OCI-M1 (cell line): ENCODE results near the gene GHR.
A peak's percentile ranks its signal among the peaks of the same experiment; 100 is the strongest.
"Not testable (repeated sequence)": the region's sequence is repeated elsewhere in the genome, so short reads cannot be mapped to it uniquely, and the experiment has no call there.

Experiments
- DNase-seq: peaks from one replicate; lab custom pipeline; 2025; lab: John Stamatoyannopoulos, UW

GHR gene

GRCh38 chr5:42645138-42645537 is 221.9 kb downstream of the GHR start:
- DNase-seq: no peak

DNA sequence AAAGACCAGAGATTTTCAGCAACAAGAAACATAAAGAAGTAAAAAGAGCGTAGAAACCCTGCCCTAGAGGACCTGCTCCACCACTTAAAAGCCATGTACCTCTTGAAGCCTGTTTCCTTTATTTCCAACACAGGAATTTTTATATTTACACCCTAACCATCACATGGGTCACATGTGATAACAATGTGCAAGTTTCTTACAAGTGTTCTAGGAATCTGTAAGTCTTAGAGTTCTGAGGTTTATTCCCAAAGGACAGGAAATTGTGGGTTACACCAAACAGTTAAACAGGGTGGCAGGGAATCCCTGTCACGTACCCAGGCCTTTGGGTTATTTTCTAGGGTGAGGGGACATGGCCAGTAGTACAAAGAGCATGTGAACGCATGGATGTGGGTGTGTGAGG is 224.8 kb downstream of the GHR start:
- no peak for DNase-seq

DNA sequence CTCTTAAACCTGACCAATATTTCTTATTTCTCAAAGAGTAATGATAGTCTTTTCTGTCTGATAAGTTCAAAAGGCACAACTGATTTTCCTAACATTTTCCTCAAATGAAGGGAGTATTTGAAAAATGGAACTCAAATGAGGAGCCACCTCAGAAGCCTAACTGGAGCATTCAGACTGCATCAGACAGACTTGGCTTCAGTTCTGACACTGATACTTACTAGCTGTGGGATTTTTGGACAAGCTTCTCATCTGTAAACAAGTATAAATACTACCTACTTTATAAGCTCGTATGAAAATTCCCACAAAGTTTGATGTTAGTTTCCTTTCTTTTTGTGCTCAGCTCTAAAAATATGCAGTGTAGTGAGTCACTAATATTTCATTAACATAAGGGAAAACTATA is 225.7 kb downstream of the GHR start:
- no peak for DNase-seq

- no peak for DNase-seq
These were observed 226.8 kb downstream of the GHR start for GRCh38 chr5:42650084-42650483.

DNA sequence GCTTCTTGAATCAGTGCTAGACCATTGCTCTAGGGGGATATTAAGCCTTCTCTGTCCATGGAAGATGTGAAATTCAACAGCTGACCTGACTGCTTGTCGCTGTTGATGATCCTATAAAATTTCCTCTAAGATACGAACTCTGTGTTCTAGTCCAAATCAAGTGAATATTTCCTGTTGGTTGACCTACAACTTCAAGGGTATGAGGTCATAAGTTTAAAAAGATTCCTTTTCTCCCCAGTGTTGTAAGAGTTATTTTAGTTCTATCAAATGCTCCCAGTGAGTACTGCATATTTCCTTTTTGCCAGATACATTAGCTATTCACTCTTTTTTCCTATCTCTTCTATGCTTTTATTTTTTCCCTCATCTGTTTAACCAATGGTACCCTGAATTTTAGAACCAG is 230.5 kb downstream of the GHR start:
- no peak for DNase-seq

DNA sequence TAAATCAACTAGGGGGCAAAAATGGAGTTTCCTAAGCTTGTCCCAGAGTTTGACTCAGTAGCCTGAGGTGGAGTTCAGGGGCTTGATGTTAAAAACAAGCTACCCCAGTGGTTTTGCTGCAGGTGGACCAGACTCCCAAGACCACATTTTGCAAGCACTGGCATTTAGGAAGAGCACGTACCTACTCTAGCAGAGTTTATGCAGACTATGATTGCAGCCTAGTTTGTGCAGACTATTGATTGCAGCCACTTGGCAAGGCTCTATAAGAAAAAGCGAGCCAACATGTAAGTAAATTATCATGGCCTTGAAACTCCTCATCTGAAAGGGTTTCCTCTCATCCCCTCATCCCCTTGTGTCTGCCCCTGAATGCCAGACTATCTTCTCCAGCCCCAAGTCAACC is 231.4 kb downstream of the GHR start:
- no peak for DNase-seq

DNA sequence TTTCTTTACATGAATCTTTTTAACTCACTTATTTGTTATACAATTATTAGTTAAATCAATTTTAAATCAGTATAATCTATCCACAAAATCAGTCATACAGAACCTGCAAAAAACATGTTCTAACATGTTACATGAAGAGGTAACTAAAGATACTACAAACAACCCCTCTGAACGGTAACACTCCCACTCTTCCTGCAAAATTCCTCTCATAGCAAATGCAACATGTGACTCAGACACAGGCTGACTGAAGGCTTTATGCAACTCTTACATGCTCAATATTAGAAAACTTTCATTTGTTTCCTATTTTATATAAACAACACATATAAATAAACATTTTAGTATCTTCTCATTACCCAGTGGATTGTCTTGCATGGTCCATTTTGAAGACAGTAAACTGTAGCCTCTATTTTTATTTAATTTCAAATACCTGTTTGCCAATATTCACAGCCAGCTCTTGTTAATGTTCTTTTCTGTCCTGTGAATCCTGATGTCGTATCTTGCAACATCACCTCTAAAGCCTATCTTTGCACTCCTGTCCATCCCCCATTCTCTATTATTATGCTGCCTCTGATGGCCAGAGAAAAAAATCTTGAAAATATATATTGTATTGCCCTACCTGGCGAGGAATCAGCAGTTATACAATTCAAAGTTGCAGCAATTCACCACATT is 232.9 kb downstream of the GHR start:
- peak; percentile 30 for DNase-seq

GRCh38 chr5:42656651-42657015 is 233.4 kb downstream of the GHR start:
- DNase-seq: peak; percentile 66

GRCh38 chr5:42659869-42660268 is 236.6 kb downstream of the GHR start:
- not testable (repeated sequence) for DNase-seq

- DNase-seq: no peak
These were observed 242.6 kb downstream of the GHR start for GRCh38 chr5:42665857-42666256.

- no peak for DNase-seq
These were observed 243.6 kb downstream of the GHR start for GRCh38 chr5:42666869-42667268.

DNA sequence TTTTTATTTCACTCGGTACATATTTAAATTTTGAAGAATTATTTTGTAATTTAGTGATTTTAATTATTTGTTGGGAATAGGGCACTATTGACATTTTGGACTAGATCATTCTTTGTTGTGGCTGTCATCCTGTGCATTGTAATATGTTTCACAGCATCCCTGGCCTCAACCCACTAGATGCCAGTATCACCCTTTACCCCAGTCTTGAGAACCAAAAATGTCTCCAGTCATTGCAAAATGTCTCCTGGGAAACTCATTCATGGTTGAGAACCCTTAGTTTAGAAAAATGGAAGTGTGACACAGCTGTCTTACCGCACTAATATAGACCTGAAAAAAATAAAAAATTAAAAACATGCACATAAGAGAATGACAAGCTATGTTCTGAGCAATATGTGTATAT is 245.0 kb downstream of the GHR start:
- peak; percentile 7 for DNase-seq

- no peak for DNase-seq
These were observed 249.7 kb downstream of the GHR start for GRCh38 chr5:42672925-42673324.

DNA sequence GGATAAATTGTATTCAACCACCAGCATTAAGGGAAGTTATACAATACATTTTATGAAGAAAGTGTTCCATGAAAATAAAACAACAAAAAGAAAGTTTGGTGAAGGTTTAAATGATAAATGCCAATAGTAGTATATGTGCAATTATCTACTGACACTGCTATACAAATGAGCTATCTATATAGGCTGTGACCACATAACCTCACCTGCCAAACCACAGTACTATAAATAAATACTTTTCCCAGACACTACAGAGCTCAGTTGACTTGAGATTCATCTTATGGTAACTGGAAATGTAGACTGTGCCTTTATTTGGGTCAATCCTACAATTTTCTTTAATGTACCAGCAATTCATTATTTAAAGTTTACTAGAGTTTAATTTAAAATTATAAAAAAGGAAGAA is 252.4 kb downstream of the GHR start:
- DNase-seq: no peak

GRCh38 chr5:42676362-42676761 is 253.1 kb downstream of the GHR start:
- peak; percentile 15 for DNase-seq

- DNase-seq: no peak
These were observed 254.1 kb downstream of the GHR start for GRCh38 chr5:42677156-42677842.

GRCh38 chr5:42680046-42680445 is 256.8 kb downstream of the GHR start:
- no peak for DNase-seq

DNA sequence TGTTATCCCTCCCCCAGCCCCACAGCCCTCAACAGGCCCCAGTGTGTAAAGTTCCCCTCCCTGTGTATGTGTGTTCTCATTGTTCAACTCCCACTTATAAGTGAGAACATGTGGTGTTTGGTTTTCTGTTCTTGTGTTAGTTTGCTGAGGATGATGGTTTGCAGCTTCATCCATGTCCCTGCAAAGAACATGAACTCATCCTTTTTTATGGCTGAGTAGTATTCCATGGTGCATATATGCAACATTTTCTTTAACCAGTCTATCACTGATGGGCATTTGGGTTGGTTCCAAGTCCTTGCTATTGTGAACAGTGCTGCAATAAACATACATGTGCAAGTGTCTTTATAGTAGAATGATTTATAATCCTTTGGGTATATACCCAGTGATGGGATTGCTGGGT is 261.8 kb downstream of the GHR start:
- not testable (repeated sequence) for DNase-seq

GRCh38 chr5:42689391-42689790 is 266.2 kb downstream of the GHR start:
- no peak for DNase-seq

DNA sequence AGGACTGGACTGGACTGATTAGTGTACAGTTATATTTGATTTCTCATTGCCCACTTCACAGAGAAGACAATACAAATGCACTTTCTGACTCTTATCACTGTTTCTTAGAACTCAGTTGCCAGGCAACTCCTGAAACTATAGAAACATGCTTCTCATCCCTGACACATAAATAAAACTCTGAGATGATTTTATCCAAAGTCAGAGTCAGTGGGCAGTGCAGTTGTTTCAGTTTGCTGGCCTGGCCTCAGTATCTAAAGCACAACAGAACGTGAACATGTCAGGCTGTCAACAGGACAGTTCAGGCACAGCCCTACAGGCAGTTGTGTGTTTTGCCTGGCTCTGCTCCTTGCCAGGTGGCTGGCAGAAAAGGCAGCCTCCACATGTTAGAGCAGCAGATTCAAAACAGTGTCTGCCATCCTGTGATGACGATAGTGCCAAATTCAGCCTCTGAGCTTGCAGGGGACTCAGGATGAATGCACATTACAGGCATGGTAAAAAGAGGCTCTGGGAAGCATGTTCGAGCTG is 268.2 kb downstream of the GHR start:
- peak; percentile 77 for DNase-seq

DNA sequence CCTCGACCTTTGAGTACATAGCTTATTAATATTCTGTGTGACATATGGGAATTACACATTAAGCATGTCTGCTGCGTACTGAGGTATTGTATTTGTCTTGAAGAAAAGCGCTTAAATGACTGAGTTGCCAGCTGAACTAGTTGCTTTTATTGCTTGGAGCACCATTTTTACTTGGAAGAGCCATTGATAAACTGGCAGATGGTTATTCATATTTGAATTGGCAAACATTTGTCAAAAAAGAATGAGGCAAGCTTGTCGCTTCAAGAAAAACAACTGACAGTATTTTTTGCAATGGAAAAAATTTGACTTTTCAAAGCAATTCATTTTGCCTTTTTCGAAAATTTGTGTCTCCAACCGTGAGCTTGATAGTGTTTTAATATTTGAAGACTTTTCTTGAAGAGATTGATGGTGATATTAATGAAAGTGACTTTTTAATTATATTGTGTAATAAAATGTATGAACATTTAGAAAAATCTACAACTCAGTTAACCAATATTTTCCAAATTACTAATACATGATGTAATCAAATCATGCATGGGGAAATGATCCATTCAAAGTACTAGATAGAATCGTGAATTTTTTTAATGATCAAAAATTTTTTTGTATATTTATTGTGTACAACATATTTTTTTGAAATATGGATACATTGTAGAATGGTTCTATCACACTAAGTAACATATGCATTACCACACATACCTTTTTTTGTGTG is 278.3 kb downstream of the GHR start:
- DNase-seq: no peak

DNA sequence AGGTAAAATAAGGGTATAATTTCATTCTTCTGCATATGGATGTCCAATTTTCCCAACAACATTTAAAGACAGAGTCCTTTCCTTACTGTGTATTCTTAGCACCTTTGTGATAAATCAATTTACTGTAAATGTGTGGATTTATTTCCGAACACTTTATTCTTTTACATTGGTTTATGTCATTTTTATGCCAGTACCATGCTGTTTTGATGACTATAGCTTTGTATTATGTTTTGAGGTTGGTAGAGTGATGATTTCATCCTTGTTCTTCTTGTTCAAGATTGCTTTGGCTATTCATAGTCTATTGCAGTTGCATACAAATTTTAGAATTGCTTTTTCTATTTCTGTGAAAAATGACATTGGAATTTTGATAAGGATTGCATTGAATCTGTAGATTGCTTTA is 280.0 kb downstream of the GHR start:
- no peak for DNase-seq

DNA sequence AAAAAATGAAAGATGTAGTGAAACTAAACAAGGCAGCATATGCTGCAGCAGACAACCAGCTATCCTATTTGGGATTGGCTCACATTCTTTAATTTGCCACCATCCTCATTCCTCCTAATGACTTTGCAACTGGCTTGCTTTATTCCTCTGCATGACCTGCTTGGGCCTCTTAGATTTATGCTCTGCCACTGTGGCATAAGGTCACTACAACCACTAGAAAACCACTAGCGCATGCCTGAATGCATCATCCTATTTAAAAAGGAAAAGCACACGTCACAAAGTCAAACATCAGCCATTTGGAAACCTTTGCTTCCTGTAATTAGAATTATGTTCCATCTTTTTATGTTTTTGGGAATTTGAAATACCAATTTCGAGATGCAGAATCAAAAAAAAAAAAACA is 292.5 kb downstream of the GHR start:
- no peak for DNase-seq
